NCI-H2029 treated with DMSO at 0.1 percent for 48 hours (cell line): ENCODE results near the gene DGKD.

ENCODE experiments used
- DNase-seq: peaks from one replicate; lab custom pipeline; 2025; lab: John Stamatoyannopoulos, UW

The DGKD gene

GRCh38 chr2:233413046-233413445 is 58.8 kb downstream of the DGKD start:
- no peak for DNase-seq

- peak; percentile 37 for DNase-seq
These were observed 59.4 kb downstream of the DGKD start for GRCh38 chr2:233413559-233414272.

DNA sequence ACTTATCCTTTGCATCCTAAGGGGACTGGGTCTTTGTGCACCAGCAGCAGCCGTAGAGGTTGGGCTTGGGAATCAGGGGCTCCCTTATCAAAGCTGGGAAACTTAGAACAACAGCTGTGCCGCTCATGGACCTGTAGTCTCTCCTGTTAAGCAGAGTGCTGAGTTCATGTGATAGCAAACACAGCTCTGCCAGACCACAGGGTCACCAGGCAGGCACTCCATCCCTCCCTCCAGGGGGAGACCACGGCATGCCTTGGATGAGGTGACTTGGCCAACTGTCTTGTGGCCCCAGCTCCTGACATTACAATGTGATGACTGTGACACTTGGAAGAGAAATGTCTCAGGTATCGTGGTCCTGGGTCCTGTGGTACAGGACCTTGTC is 60.0 kb downstream of the DGKD start:
- DNase-seq, result no peak

- DNase-seq, result peak; percentile 43
These were observed 60.7 kb downstream of the DGKD start for GRCh38 chr2:233414777-233415570.

- no peak for DNase-seq
These were observed 61.9 kb downstream of the DGKD start for GRCh38 chr2:233416199-233416598.

DNA sequence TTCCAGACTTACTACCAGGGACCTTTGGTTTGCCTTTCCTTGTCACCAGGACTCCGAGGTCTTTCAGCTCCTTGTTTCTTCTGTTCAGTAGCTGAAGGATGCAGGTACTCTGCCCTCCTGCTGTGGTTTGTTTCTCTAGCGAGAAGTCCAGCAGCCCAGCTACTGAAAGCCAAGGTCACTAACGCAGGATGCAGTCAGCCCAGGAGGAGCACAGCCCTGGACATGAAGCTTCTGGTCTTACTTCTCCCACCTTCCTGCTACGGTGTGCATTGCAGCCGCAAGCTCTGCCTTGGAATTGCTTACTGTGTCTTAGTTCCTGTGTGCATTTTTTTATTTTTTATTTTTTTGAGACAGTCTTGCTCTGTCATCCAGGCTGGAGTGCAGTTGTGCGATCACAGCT is 62.4 kb downstream of the DGKD start:
- DNase-seq, result no peak

DNA sequence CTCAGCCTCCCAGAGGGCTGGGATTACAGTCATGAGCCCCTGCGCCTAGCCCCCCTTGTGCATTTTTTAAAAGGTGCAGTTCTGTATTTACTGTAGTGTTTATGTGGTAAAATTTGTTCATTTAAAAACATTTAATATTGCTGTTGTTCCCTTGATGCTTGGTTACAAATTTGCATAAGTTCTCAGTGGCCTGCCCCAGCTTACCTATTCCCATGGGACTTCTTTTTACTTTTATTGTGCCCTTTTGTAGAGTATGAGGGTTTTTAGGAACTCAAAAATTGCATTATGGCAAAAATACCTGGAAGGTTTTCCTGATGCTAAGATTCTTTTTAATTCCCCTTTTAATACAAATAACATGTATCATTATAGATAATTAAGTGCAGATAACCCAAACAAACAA is 63.0 kb downstream of the DGKD start:
- no peak for DNase-seq

DNA sequence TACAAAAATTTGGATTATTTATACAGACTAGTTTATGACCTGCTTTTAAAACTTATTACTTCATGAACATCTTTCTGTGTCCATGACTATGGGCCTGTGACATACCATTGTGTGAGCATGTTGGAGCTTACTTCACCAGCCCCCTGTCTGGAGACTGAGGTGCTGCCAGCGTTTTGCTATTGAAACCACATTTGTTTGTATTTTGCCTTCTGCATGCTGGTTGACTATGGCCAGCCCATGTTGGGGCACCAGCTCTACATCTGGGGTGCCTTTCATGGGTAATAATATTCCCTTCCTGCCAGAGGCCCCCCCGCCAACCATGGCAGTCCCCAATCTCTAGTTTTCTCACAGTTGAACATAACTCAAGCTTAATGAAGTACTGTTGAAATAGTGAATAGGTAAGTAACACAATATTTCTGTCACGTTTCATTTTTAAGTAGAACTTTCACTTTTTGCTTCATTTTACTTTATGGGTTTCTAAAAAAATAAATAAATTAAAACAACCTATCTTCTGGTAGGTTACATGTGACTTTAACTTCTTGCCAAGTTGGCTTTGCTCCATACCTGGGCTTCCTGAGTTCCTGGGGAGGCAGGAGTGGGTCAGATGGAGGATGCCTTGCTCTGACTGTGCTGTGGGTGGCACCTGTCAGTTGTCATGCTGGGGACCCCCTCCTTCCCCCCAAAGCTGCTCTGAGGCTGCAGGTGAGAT is 63.9 kb downstream of the DGKD start:
- no peak for DNase-seq

GRCh38 chr2:233418761-233419546 is 64.7 kb downstream of the DGKD start:
- no peak for DNase-seq

DNA sequence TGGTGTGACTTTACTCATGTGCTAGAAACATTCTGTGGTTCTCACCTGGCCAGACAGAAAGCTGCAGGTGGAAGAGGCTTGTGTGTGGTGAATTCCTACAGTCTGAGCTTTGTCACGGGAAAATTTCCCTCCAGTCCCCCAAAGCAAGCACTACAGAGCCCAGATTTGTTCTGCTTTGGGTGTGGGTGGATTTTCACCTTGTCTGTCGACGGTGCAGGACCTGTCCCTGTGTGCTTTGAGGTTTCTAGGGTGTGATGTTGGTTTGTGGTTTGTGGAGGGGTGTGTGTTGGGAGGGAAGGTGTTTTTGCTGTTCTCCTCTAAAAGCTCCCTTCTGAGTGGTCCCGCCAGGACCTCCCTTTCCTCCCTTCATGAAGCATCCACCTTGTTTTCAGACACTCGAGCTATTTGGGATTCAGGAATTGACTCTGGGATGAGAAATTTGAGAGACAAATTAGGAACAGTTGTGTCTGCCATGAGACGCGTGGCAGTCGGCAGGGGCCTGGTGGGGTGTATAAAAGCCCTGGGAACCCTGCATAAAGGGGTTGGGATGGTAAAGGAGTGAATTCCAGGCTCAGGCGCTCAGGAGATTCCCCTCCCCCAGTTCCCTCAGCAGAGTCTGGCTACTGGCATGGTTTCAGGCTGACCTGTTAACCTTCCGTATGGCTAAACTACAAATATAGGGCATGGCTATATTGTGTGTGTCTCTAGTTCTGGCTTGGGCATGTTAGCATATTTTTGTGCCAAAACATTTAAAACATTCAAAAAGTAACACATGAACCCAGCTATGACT is 65.5 kb downstream of the DGKD start:
- no peak for DNase-seq

DNA sequence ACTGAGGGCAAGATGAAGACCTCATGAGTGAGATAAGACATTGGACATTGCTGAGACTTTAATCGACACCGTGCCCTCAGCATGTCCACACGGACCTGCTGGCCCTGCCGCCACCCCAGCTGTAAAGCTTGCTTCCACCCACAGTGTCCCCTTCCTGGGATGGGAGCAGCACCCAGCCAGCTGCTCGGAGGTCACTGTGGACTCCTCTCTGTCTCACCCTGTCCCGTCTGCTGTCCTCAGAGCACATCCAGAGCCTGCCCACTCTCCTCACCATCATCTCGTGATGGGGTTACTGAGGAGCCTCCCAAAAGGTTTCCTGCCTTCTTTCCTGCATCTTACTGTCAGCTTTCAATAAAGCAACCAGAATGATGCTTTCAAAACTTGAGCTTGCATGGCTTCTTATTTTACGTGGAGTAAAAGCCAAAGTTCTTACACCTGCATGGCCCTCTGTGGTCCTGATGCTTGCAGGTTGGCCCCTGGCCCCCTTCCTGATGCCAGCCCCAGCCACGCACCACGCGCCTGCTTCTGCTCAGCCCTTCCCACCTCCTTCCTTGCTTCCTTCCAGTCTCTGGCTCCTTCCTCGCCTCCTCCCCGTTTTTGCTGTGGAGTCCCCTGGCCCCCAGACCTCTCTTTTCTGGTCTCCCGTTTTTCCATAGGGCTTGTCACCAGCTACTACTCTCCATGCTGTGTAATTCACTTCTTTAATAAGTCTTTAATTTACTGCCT is 67.0 kb downstream of the DGKD start:
- DNase-seq, result no peak

GRCh38 chr2:233422050-233422639 is 67.9 kb downstream of the DGKD start:
- peak; percentile 89 for DNase-seq

GRCh38 chr2:233422649-233423551 is 68.6 kb downstream of the DGKD start:
- DNase-seq, result no peak

GRCh38 chr2:233423552-233423860 is 69.2 kb downstream of the DGKD start:
- DNase-seq, result no peak

DNA sequence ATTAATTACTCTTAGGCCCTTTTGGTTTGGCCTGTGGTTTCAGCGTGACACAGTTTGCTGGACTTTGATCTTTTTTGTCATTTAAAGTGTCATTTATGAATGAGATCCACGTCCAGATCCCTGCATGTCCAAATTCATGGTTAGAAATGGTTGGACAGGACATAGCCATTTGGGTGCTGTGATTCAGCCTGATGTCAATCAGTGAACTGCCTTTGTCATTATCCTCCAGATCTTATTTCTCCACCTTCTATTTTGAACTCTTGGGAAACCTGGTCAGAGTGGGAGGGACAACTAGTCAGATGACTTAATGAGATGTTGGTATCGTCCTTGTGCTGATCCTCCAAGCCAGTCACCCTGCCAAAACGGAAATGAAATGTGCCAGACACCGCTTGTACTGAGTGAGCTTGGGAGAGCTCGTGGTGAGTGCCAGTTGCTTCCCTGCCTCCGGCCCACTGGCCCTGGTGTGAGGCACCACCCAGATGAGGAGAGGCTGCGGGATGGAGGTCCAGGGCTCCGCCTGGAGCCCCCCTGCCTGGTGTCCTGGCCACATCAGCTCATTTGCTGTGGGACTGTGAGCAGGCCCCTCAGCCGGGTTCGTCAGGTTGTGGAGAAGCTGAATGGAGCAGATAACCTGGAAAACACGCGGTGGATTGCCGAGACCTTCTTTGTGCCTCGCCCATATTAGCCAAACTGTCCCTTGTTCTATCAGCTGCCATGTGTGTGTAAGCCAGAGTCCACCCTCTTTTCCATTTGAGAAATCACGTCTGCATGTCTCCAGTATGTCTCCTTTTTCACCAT is 70.1 kb downstream of the DGKD start:
- peak; percentile 77 for DNase-seq

GRCh38 chr2:233426619-233427342 is 72.5 kb downstream of the DGKD start:
- no peak for DNase-seq

DNA sequence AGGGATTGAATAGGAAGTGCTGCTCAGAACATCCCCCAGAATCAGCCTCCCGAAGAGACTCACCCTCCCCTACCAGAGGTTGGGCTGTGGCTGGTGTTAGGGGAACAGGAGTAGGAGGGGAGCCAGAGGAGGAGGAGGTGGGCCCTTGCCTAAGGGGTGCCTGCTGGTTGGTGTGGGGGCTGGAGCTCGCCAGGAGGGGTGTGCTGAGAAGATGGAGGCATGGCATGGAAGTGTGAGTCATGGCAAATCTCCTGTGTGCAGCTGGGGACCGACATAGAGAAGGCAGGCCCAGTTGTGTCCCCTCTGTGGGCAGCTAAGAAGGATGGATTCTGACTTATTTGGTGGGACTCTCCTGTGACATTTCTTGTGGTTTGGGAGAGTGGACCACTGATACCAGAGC is 73.7 kb downstream of the DGKD start:
- no peak for DNase-seq

- DNase-seq, result no peak
These were observed 74.1 kb downstream of the DGKD start for GRCh38 chr2:233428438-233428837.
